ENCODE data around the gene USP10. TPM values are rescaled to one million over a fixed set of nuclear protein-coding genes. Genes with fewer than 3 reads are reported as not detected.

USP10 gene
- polyA plus RNA-seq, 2 of the 4 experiments (the other 2 are of a cell fraction), result 61.5 to 93.5 TPM

DNA sequence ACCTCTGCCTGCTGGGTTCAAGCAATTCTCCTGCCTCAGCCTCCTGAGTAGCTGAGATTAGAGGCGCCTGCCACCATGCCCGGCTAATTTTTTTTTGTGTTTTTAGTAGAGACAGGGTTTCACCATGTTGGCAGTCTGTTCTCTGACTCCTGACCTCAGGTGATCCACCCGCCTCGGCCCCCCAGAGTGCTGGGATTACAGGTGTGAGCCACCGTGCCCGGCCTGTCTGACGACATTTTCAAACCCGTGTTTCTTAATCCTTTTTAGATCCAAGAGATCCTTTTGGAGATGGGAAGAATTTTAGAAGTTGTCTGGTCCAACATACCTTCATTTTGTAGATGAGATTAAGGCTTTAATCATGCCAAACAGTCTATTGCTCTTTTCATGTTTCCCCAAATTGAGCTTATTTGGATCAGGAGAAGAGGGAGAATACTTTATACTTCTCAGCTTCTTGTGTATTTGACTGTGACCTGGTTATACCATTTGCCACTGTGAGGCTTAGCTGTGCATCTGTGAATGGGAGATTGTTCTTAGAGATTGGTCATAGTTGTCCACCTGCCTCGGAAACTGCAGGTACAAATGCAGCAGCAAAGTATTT lies 25.8 kb downstream of the USP10 start:
- TF ChIP-seq MYC (IDR thresholded peaks at IDR 0.05; ENCODE audit: borderline replicate concordance, low read length) (no peak), KDM1A (IDR thresholded peaks at IDR 0.05; ENCODE audit: low read depth) (no peak)
- TF ChIP-seq, protein P1, sequence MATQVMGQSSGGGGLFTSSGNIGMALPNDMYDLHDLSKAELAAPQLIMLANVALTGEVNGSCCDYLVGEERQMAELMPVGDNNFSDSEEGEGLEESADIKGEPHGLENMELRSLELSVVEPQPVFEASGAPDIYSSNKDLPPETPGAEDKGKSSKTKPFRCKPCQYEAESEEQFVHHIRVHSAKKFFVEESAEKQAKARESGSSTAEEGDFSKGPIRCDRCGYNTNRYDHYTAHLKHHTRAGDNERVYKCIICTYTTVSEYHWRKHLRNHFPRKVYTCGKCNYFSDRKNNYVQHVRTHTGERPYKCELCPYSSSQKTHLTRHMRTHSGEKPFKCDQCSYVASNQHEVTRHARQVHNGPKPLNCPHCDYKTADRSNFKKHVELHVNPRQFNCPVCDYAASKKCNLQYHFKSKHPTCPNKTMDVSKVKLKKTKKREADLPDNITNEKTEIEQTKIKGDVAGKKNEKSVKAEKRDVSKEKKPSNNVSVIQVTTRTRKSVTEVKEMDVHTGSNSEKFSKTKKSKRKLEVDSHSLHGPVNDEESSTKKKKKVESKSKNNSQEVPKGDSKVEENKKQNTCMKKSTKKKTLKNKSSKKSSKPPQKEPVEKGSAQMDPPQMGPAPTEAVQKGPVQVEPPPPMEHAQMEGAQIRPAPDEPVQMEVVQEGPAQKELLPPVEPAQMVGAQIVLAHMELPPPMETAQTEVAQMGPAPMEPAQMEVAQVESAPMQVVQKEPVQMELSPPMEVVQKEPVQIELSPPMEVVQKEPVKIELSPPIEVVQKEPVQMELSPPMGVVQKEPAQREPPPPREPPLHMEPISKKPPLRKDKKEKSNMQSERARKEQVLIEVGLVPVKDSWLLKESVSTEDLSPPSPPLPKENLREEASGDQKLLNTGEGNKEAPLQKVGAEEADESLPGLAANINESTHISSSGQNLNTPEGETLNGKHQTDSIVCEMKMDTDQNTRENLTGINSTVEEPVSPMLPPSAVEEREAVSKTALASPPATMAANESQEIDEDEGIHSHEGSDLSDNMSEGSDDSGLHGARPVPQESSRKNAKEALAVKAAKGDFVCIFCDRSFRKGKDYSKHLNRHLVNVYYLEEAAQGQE (IDR thresholded peaks at IDR 0.05), result no peak
- no peak for DNase-seq (ENCODE audit: low read depth in 1 of 2, low spot score in 1 of 2)
- 72% methylated on average over 9 of the region's 9 CpGs for WGBS (ENCODE audit: missing lambda C conversion rate)
- Histone ChIP-seq H3K4me2 (peak overlapping the region; percentile 87), H3K9me3 (no peaks in the 10 kb centered on the region), H3K4me1 (peaks cover 67% of the 10 kb centered on the region), H3K27ac (no peak overlapping the region; a peak in 1 of 6 replicates), H3K4me3 (no peak overlapping the region)
- POLR2A ChIA-PET, result no interaction called here
- CTCF ChIA-PET, result interaction anchor here (0.7 to 9.5 kb wide), 53 partner anchors 12 to 621 kb away, joined by 3 to 141 read pairs (median 7); partner anchors contain the start of gene KLHL36
- peak in 1 of 2 experiments; percentile 22; a peak in 3 of 6 replicates for ATAC-seq
- no peak for FAIRE-seq

DNA sequence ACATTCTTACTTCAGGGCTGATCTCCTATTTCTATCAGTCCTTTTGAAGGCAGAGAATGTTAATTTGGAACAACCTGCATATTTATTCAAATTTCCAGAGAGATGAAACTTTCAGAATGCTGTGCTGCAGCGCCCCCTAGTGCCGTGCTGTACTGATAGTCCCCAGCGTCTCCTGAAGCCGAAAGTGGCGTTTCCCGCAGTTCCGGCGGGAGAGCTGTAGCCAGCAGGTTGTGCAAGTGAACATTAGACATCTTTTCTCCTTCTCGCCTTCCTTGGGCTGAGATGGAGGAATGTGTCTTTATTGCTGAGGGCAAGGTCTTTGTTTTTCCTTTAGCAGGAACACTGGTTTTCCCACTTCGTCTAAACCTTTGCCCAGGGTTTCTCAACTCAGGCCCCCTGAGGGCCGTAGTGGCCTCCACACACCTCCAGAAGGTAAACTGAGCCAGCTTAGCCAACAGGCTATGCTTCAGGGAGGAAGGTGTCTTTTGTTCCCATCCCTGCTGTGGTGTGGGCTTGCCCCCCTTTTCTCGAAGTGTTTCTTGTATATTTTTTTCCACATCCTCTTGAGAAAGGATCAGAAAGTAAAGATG lies 26.4 kb downstream of the USP10 start:
- Histone ChIP-seq H3K4me1 (peaks cover 69% of the 10 kb centered on the region), H3K9me3 (no peaks in the 10 kb centered on the region), H3K4me3 (0 out of 3 replicates have a peak overlapping the region, but pooled peaks have one; percentile 20), H3K27ac (peak overlapping the region; percentile 50 to 92), H3K4me2 (peak overlapping the region; percentile 87)
- ChIA-PET POLR2A (interaction anchor here (0.5 kb wide), 1 partner anchor 175 kb away, joined by 3 read pairs; no protein-coding TSS in a partner anchor), CTCF (interaction anchor here (0.6 to 9.5 kb wide), 61 partner anchors 13 to 621 kb away, joined by 3 to 141 read pairs (median 6); partner anchors contain the start of gene KLHL36)
- peak; percentile 84 to 86 for ATAC-seq
- peak; percentile 58 to 85 for DNase-seq (ENCODE audit: low read depth in 1 of 2, low spot score in 1 of 2)
- no peak for FAIRE-seq
- TF ChIP-seq CTCF (IDR thresholded peaks at IDR 0.05), result peak; percentile 97
- no peak for TF ChIP-seq TP53 (CRISPR knock-in tag; IDR thresholded peaks at IDR 0.05)
- TF ChIP-seq CEBPB (IDR thresholded peaks at IDR 0.05), result peak in 1 of 2 experiments; percentile 74; a peak in 2 of 4 replicates
- no peak for TF ChIP-seq CBX2 (IDR thresholded peaks at IDR 0.05; ENCODE audit: borderline replicate concordance, low read depth)
- TF ChIP-seq RAD21 (conservative IDR thresholded peaks at IDR 0.05 in 1 of 2, IDR thresholded peaks at IDR 0.05 in 1 of 2), result peak; percentile 83 to 88
- peak; percentile 23; the same call in 1 of the 2 replicates for TF ChIP-seq KDM5A (IDR thresholded peaks at IDR 0.05)
- peak; percentile 57; the same call in 2 of the 3 replicates for TF ChIP-seq SMC3 (IDR thresholded peaks at IDR 0.05)
- 6% methylated on average over 12 of the region's 12 CpGs for WGBS (ENCODE audit: missing lambda C conversion rate)

DNA sequence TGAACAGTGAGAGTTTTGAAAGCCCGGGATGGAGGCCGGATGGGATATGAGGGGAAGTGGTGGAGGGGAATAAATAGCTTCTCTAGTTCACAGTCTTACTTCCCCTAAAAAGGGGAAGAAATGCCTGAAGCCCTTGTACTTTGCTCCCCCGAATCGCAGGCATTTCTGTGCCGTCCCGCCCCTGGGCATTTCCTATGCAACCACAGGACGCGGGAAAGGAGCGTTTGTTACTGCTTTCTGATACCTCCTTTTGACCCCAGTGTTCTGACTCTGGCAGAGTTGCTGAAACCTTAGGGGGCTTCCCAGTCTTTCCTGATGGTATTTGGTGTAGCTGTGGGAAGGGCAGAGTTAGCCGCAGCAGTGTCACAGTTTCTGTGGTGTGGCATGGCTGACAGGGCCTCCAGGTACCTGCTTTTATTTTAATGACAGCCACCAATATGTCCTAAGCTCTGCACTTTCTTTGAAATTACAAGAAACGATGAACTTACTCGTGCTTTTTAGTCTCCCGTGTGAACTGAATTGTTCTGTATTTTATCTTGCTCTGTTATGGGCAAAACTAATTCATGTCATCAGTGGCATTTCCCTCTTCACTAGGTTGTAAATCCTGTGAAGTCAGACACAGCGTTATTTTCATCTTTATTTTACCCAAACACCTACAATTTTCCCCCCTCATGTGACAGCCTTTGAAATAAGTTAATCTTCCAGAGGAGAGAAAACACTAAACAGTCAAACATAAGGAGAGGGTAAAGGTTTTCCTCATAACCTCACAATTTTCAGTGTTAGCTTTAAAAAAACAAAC lies 27.1 kb downstream of the USP10 start:
- ChIA-PET CTCF (interaction anchor here (0.6 to 9.5 kb wide), 55 partner anchors 12 to 622 kb away, joined by 3 to 141 read pairs (median 7); partner anchors contain the start of gene KLHL36), POLR2A (interaction anchor here (0.5 kb wide), 1 partner anchor 175 kb away, joined by 3 read pairs; no protein-coding TSS in a partner anchor)
- no peak for TF ChIP-seq ZSCAN20 (CRISPR knock-in tag; IDR thresholded peaks at IDR 0.05)
- TF ChIP-seq, protein P2, sequence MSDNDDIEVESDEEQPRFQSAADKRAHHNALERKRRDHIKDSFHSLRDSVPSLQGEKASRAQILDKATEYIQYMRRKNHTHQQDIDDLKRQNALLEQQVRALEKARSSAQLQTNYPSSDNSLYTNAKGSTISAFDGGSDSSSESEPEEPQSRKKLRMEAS (IDR thresholded peaks at IDR 0.05), result 0 out of 2 replicates have a peak, but pooled peaks have one; percentile 21
- H3K4me3 ChIP-seq, result peak overlapping the region; percentile 20; the same call in 1 of the 3 replicates
- peaks cover 76% of the 10 kb centered on the region for H3K4me1 ChIP-seq
- no peaks in the 10 kb centered on the region for H3K9me3 ChIP-seq
- DNase-seq (ENCODE audit: low read depth in 1 of 2, low spot score in 1 of 2) (no peak), FAIRE-seq (no peak), ATAC-seq (peak; percentile 38 to 42; a peak in 3 of 6 replicates)
- 15% methylated on average over 14 of the region's 14 CpGs for WGBS (ENCODE audit: missing lambda C conversion rate)
- H3K27ac ChIP-seq, result peak overlapping the region; percentile 50 to 92
- H3K4me2 ChIP-seq, result peak overlapping the region; percentile 87

Measured in A549 (cell line).